ENCODE results near the gene CAMKMT. TPM values are rescaled to one million over a fixed set of nuclear protein-coding genes. Genes with fewer than 3 reads are reported as not detected.
"Not testable (repeated sequence)": the region's sequence is repeated elsewhere in the genome, so short reads cannot be mapped to it uniquely, and the experiment has no call there.

The CAMKMT gene
- total RNA-seq, 5 donors from 2014 or later (not counting 1 experiment from before 2014, with no cell fraction given) = 11.9 to 20.2 (median 16.5) TPM

DNA sequence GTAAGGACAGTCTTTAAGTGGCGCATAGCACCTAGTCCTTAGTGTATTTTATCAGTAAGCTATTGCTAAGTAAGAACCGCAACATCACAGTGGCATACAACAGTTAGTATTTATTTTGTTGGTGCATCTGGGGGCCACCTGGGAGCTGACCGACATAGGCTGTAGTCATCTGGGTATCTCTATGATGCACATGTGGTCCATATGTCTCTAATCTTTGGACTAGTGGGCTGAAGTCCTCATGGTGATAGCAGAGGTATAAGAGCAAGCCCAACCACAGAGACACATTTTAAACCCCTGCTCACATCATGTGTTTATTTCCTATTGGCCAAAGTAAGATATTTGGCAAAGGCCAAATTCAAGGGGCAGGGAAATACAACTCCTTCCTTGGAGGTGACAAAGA lies 2.9 kb downstream of the CAMKMT start:
- no peak for DNase-seq
- WGBS (ENCODE audit: insufficient coverage) = 100% methylated on average over 1 of the region's 3 CpGs
- no peak overlapping the region for H3K4me3 ChIP-seq (ENCODE audit: control insufficient read depth in 1 of 2, extremely low read depth in 1 of 2, low read length in 1 of 2)
- H3K4me1 ChIP-seq (ENCODE audit: control insufficient read depth in 1 of 2, extremely low read depth in 1 of 2, insufficient read depth in 2 of 2, low read length in 2 of 2) = peaks cover 12 to 20% of the 10 kb centered on the region in 2 experiments
- H3K27ac Mint-ChIP-seq = no peak overlapping the region
- no peaks in the 10 kb centered on the region for H3K27me3 Mint-ChIP-seq
- ChIA-PET CTCF (no interaction called here), POLR2A (no interaction called here)
- peaks cover 6% of the 10 kb centered on the region for H3K36me3 Mint-ChIP-seq
- no peaks in the 10 kb centered on the region for H3K9me3 Mint-ChIP-seq
- no peaks in the 10 kb centered on the region for H3K36me3 ChIP-seq (ENCODE audit: control insufficient read depth in 2 of 2, extremely low read depth in 1 of 2, insufficient read depth in 1 of 2, low read length in 1 of 2)
- H3K27ac ChIP-seq (ENCODE audit: low read length) = no peak overlapping the region
- no peak for ATAC-seq (replicated peaks in 1 of 4)
- H3K9me3 ChIP-seq = no peaks in the 10 kb centered on the region
- H3K4me3 Mint-ChIP-seq = peak overlapping the region in 1 of 3 donors; percentile 18
- H3K4me1 Mint-ChIP-seq = peaks cover 45 to 47% (median 46%) of the 10 kb centered on the region in 3 donors
- H3K27me3 ChIP-seq (replicated peaks in 1 of 2; ENCODE audit: control insufficient read depth in 2 of 2, extremely low read depth in 1 of 2, insufficient read depth in 2 of 2, low read length in 1 of 2) = no peaks in the 10 kb centered on the region

- Histone ChIP-seq H3K9me3 (no peaks in the 10 kb centered on the region), H3K27me3 (replicated peaks in 1 of 2; ENCODE audit: control insufficient read depth in 2 of 2, extremely low read depth in 1 of 2, insufficient read depth in 2 of 2, low read length in 1 of 2) (no peaks in the 10 kb centered on the region), H3K27ac (ENCODE audit: low read length) (no peak overlapping the region), H3K36me3 (ENCODE audit: control insufficient read depth in 2 of 2, extremely low read depth in 1 of 2, insufficient read depth in 1 of 2, low read length in 1 of 2) (no peaks in the 10 kb centered on the region), H3K4me1 (ENCODE audit: control insufficient read depth in 1 of 2, extremely low read depth in 1 of 2, insufficient read depth in 2 of 2, low read length in 2 of 2) (peaks cover 5 to 11% of the 10 kb centered on the region in 2 experiments), H3K4me3 (ENCODE audit: control insufficient read depth in 1 of 2, extremely low read depth in 1 of 2, low read length in 1 of 2) (no peak overlapping the region)
- peaks cover 14% of the 10 kb centered on the region for H3K36me3 Mint-ChIP-seq
- H3K4me1 Mint-ChIP-seq = peaks cover 33 to 41% (median 35%) of the 10 kb centered on the region in 3 donors
- WGBS (ENCODE audit: insufficient coverage) = no CpG with 5 or more reads among the region's 1 CpG
- H3K4me3 Mint-ChIP-seq = no peak overlapping the region
- no peak overlapping the region for H3K27ac Mint-ChIP-seq
- ChIA-PET POLR2A (no interaction called here), CTCF (no interaction called here)
- no peak for ATAC-seq (replicated peaks in 1 of 4)
- no peak for DNase-seq
- H3K9me3 Mint-ChIP-seq = no peaks in the 10 kb centered on the region
- no peaks in the 10 kb centered on the region for H3K27me3 Mint-ChIP-seq
These were observed 5.8 kb downstream of the CAMKMT start for GRCh38 chr2:44367591-44367990.

DNA sequence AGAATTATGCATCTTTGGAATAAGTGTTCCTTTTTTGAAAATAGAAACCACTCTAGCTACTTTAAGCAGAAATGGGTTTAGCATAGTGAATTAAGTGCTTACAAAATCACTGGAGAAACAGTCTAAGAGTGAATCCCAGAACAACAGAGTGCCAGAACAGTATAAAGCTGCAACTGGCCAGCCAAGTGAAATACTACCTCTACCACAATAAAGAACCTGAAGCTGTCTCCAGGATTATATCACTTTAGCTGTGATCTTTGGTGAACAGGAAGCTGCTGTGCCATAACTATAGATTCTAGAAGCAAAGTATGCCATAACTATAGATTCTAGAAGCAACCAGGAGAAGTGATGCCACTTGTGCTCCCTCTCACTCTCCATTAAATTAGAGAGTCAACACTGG lies 7.6 kb downstream of the CAMKMT start:
- Histone ChIP-seq H3K9me3 (no peaks in the 10 kb centered on the region), H3K27ac (ENCODE audit: low read length) (no peak overlapping the region), H3K4me3 (ENCODE audit: control insufficient read depth in 1 of 2, extremely low read depth in 1 of 2, low read length in 1 of 2) (no peak overlapping the region), H3K36me3 (ENCODE audit: control insufficient read depth in 2 of 2, extremely low read depth in 1 of 2, insufficient read depth in 1 of 2, low read length in 1 of 2) (no peaks in the 10 kb centered on the region), H3K27me3 (replicated peaks in 1 of 2; ENCODE audit: control insufficient read depth in 2 of 2, extremely low read depth in 1 of 2, insufficient read depth in 2 of 2, low read length in 1 of 2) (no peaks in the 10 kb centered on the region), H3K4me1 (ENCODE audit: control insufficient read depth in 1 of 2, extremely low read depth in 1 of 2, insufficient read depth in 2 of 2, low read length in 2 of 2) (no peaks in the 10 kb centered on the region)
- DNase-seq (no peak), ATAC-seq (replicated peaks in 1 of 4) (peak in 1 of 4 experiments; percentile 40)
- Mint-ChIP-seq H3K27ac (no peak overlapping the region), H3K4me3 (no peak overlapping the region), H3K36me3 (peaks cover 17% of the 10 kb centered on the region), H3K9me3 (no peaks in the 10 kb centered on the region), H3K4me1 (peaks cover 21 to 35% (median 28%) of the 10 kb centered on the region in 3 donors), H3K27me3 (no peaks in the 10 kb centered on the region)
- ChIA-PET CTCF (interaction anchor here (0.5 to 1.7 kb wide), 3 partner anchors 10 to 291 kb away, joined by 3 to 9 read pairs (median 9); no protein-coding TSS in a partner anchor), POLR2A (no interaction called here)

DNA sequence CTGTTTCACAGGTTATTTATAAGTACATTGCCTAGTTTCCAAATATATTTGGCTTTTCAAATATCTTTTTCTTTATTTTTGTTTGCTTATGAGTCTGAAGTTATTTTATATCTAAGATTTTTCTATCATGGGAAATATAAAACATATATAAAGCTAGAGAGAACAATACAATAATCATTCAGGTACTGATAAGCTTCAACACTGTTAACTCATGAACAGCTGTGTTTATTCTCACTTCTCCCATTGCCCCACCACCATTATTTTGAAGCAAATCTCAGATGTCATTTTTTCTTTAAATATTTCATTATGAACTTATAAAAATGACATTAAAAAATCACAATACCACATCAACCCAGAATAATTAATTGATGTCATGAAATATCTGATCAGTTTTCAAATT lies 9.7 kb downstream of the CAMKMT start:
- Histone ChIP-seq H3K4me3 (ENCODE audit: control insufficient read depth in 1 of 2, extremely low read depth in 1 of 2, low read length in 1 of 2) (no peak overlapping the region), H3K9me3 (no peaks in the 10 kb centered on the region), H3K4me1 (ENCODE audit: control insufficient read depth in 1 of 2, extremely low read depth in 1 of 2, insufficient read depth in 2 of 2, low read length in 2 of 2) (no peaks in the 10 kb centered on the region), H3K27me3 (replicated peaks in 1 of 2; ENCODE audit: control insufficient read depth in 2 of 2, extremely low read depth in 1 of 2, insufficient read depth in 2 of 2, low read length in 1 of 2) (no peaks in the 10 kb centered on the region), H3K27ac (ENCODE audit: low read length) (no peak overlapping the region), H3K36me3 (ENCODE audit: control insufficient read depth in 2 of 2, extremely low read depth in 1 of 2, insufficient read depth in 1 of 2, low read length in 1 of 2) (peaks cover 4 to 5% of the 10 kb centered on the region in 2 donors)
- no peak overlapping the region for H3K27ac Mint-ChIP-seq
- no peaks in the 10 kb centered on the region for H3K9me3 Mint-ChIP-seq
- H3K27me3 Mint-ChIP-seq = no peaks in the 10 kb centered on the region
- H3K4me3 Mint-ChIP-seq = no peak overlapping the region
- no peak for ATAC-seq (replicated peaks in 1 of 4)
- H3K4me1 Mint-ChIP-seq = peaks cover 11 to 25% (median 16%) of the 10 kb centered on the region in 3 donors
- H3K36me3 Mint-ChIP-seq = peaks cover 14% of the 10 kb centered on the region
- ChIA-PET CTCF (interaction anchor here in 1 of 2 donors (0.8 kb wide), 1 partner anchor 9 kb away, joined by 3 read pairs; no protein-coding TSS in a partner anchor), POLR2A (interaction anchor here in 1 of 2 donors (0.7 to 1.5 kb wide), 2 partner anchors 9 to 18 kb away, joined by 3 read pairs; no protein-coding TSS in a partner anchor)
- no peak for DNase-seq

GRCh38 chr2:44372246-44372645 lies 10.5 kb downstream of the CAMKMT start:
- Mint-ChIP-seq H3K4me3 (no peak overlapping the region), H3K9me3 (no peaks in the 10 kb centered on the region), H3K27me3 (no peaks in the 10 kb centered on the region), H3K27ac (no peak overlapping the region), H3K36me3 (peaks cover 19% of the 10 kb centered on the region), H3K4me1 (peaks cover 11 to 20% (median 18%) of the 10 kb centered on the region in 3 donors)
- ChIA-PET POLR2A (no interaction called here), CTCF (no interaction called here)
- DNase-seq (no peak), ATAC-seq (replicated peaks in 1 of 4) (no peak)
- Histone ChIP-seq H3K9me3 (no peaks in the 10 kb centered on the region), H3K27ac (ENCODE audit: low read length) (no peak overlapping the region), H3K27me3 (replicated peaks in 1 of 2; ENCODE audit: control insufficient read depth in 2 of 2, extremely low read depth in 1 of 2, insufficient read depth in 2 of 2, low read length in 1 of 2) (no peaks in the 10 kb centered on the region), H3K4me1 (ENCODE audit: control insufficient read depth in 1 of 2, extremely low read depth in 1 of 2, insufficient read depth in 2 of 2, low read length in 2 of 2) (no peaks in the 10 kb centered on the region), H3K4me3 (ENCODE audit: control insufficient read depth in 1 of 2, extremely low read depth in 1 of 2, low read length in 1 of 2) (no peak overlapping the region), H3K36me3 (ENCODE audit: control insufficient read depth in 2 of 2, extremely low read depth in 1 of 2, insufficient read depth in 1 of 2, low read length in 1 of 2) (peaks cover 4 to 9% of the 10 kb centered on the region in 2 donors)
- WGBS (ENCODE audit: insufficient coverage) = no CpG with 5 or more reads among the region's 3 CpGs

DNA sequence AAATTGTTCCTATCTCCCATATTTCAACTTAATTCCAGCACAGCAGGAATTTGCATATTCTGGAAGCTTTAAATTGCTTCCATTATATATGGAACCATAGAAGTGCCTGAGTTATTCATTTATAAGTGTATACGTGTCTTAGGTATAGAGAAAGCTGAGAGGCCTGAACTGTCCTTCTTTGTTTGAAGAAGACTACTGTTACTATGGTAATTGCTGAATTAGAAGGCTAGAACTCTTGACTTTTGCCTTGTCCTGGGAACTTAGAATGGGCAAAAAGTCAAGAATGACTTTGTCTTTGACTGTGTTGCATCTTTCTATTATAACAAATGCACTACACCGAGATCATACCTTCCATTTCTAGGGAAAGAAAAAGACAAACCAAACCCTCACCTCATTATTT lies 15.7 kb downstream of the CAMKMT start:
- ChIA-PET CTCF (interaction anchor here in 1 of 2 donors (0.6 to 1.5 kb wide), 2 partner anchors 10 to 15 kb away, joined by 3 to 4 read pairs; no protein-coding TSS in a partner anchor), POLR2A (no interaction called here)
- H3K9me3 Mint-ChIP-seq = no peaks in the 10 kb centered on the region
- H3K27me3 ChIP-seq (replicated peaks in 1 of 2; ENCODE audit: control insufficient read depth in 2 of 2, extremely low read depth in 1 of 2, insufficient read depth in 2 of 2, low read length in 1 of 2) = no peaks in the 10 kb centered on the region
- no peak overlapping the region for H3K27ac Mint-ChIP-seq
- no peaks in the 10 kb centered on the region for H3K9me3 ChIP-seq
- no peaks in the 10 kb centered on the region for H3K4me1 ChIP-seq (ENCODE audit: control insufficient read depth in 1 of 2, extremely low read depth in 1 of 2, insufficient read depth in 2 of 2, low read length in 2 of 2)
- peaks cover 34% of the 10 kb centered on the region for H3K36me3 Mint-ChIP-seq
- no peak for ATAC-seq (replicated peaks in 1 of 4)
- no peak for DNase-seq
- no CpG with 5 or more reads among the region's 2 CpGs for WGBS (ENCODE audit: insufficient coverage)
- H3K27ac ChIP-seq (ENCODE audit: low read length) = no peak overlapping the region
- no peak overlapping the region for H3K4me3 Mint-ChIP-seq
- peaks cover 4 to 9% of the 10 kb centered on the region in 2 donors for H3K36me3 ChIP-seq (ENCODE audit: control insufficient read depth in 2 of 2, extremely low read depth in 1 of 2, insufficient read depth in 1 of 2, low read length in 1 of 2)
- no peaks in the 10 kb centered on the region for H3K27me3 Mint-ChIP-seq
- H3K4me3 ChIP-seq (ENCODE audit: control insufficient read depth in 1 of 2, extremely low read depth in 1 of 2, low read length in 1 of 2) = no peak overlapping the region
- H3K4me1 Mint-ChIP-seq = peaks cover 0 to 18% (median 2%) of the 10 kb centered on the region in 3 donors

GRCh38 chr2:44385226-44385625 lies 23.5 kb downstream of the CAMKMT start:
- DNase-seq; H3K36me3 ChIP-seq (ENCODE audit: control insufficient read depth in 2 of 2, extremely low read depth in 1 of 2, insufficient read depth in 1 of 2, low read length in 1 of 2); POLR2A ChIA-PET; H3K27me3 ChIP-seq (replicated peaks in 1 of 2; ENCODE audit: control insufficient read depth in 2 of 2, extremely low read depth in 1 of 2, insufficient read depth in 2 of 2, low read length in 1 of 2); H3K4me1 ChIP-seq (ENCODE audit: control insufficient read depth in 1 of 2, extremely low read depth in 1 of 2, insufficient read depth in 2 of 2, low read length in 2 of 2); H3K9me3 ChIP-seq; H3K4me3 ChIP-seq (ENCODE audit: control insufficient read depth in 1 of 2, extremely low read depth in 1 of 2, low read length in 1 of 2); H3K27ac ChIP-seq (ENCODE audit: low read length); ATAC-seq (replicated peaks in 1 of 4); H3K4me3 Mint-ChIP-seq; H3K27ac Mint-ChIP-seq; H3K27me3 Mint-ChIP-seq; CTCF ChIA-PET: not testable (repeated sequence)
- Mint-ChIP-seq H3K36me3 (peaks cover 52% of the 10 kb centered on the region), H3K4me1 (peaks cover 21 to 35% (median 27%) of the 10 kb centered on the region in 3 donors), H3K9me3 (peaks cover 7 to 19% (median 10%) of the 10 kb centered on the region in 3 donors)
- WGBS (ENCODE audit: insufficient coverage) = no CpG with 5 or more reads among the region's 2 CpGs

Measured in T-cell (primary cell).